ENCODE data around the gene SUN3. TPM values are rescaled to one million over a fixed set of nuclear protein-coding genes. Genes with fewer than 3 reads are reported as not detected.
"Not testable (repeated sequence)": the region's sequence is repeated elsewhere in the genome, so short reads cannot be mapped to it uniquely, and the experiment has no call there.

Gene SUN3
- total and polyA plus RNA-seq, 5 donors = not detected

GRCh38 chr7:47999413-47999812, 29.5 kb downstream of the SUN3 start:
- H3K9me3 ChIP-seq (ENCODE audit: control insufficient read depth, low read length) = no peaks in the 10 kb centered on the region
- H3K27ac ChIP-seq (ENCODE audit: low read length) = no peak overlapping the region
- DNase-seq = no peak
- WGBS = 96% methylated on average over 12 of the region's 12 CpGs
- ATAC-seq = no peak
- intact Hi-C loops (cut with DNase I) = no loop called here
- no peak overlapping the region for H3K4me3 ChIP-seq (ENCODE audit: low read length)
- no peaks in the 10 kb centered on the region for H3K27me3 ChIP-seq (ENCODE audit: control insufficient read depth, insufficient read depth)
- no peaks in the 10 kb centered on the region for H3K4me1 ChIP-seq (ENCODE audit: control insufficient read depth, insufficient read depth, low read length)

GRCh38 chr7:47992446-47992845, 36.5 kb downstream of the SUN3 start:
- ATAC-seq = no peak
- Histone ChIP-seq H3K9me3 (ENCODE audit: control insufficient read depth, low read length) (no peaks in the 10 kb centered on the region), H3K4me1 (ENCODE audit: control insufficient read depth, insufficient read depth, low read length) (no peaks in the 10 kb centered on the region), H3K27me3 (ENCODE audit: control insufficient read depth, insufficient read depth) (no peaks in the 10 kb centered on the region), H3K4me3 (ENCODE audit: low read length) (no peak overlapping the region), H3K27ac (ENCODE audit: low read length) (no peak overlapping the region)
- intact Hi-C loops (cut with DNase I) = loop anchor here (2.0 to 5.0 kb wide), 3 partner anchors 118 to 120 kb away; no protein-coding TSS in a partner anchor
- 79% methylated on average over 3 of the region's 3 CpGs for WGBS
- DNase-seq = no peak

GRCh38 chr7:47991741-47992311, 37.1 kb downstream of the SUN3 start:
- DNase-seq (peak; percentile 87 to 95 (median 94)), ATAC-seq (peak; percentile 99 to 100)
- intact Hi-C loops (cut with DNase I) = loop anchor here (2.0 to 5.0 kb wide), 3 partner anchors 119 to 121 kb away; no protein-coding TSS in a partner anchor
- H3K27me3 ChIP-seq (ENCODE audit: control insufficient read depth, insufficient read depth) = no peaks in the 10 kb centered on the region
- under 1% methylated on average over 26 of the region's 26 CpGs for WGBS
- H3K27ac ChIP-seq (ENCODE audit: low read length) = peak overlapping the region; percentile 3
- peak overlapping the region; percentile 70 for H3K4me3 ChIP-seq (ENCODE audit: low read length)
- no peaks in the 10 kb centered on the region for H3K9me3 ChIP-seq (ENCODE audit: control insufficient read depth, low read length)
- no peaks in the 10 kb centered on the region for H3K4me1 ChIP-seq (ENCODE audit: control insufficient read depth, insufficient read depth, low read length)

GRCh38 chr7:47991270-47991669, 37.6 kb downstream of the SUN3 start:
- H3K27ac ChIP-seq (ENCODE audit: low read length) = no peak overlapping the region
- 93% methylated on average over 1 of the region's 1 CpG for WGBS
- no peaks in the 10 kb centered on the region for H3K9me3 ChIP-seq (ENCODE audit: control insufficient read depth, low read length)
- ATAC-seq (no peak), DNase-seq (no peak)
- H3K27me3 ChIP-seq (ENCODE audit: control insufficient read depth, insufficient read depth) = no peaks in the 10 kb centered on the region
- H3K4me3 ChIP-seq (ENCODE audit: low read length) = no peak overlapping the region
- H3K4me1 ChIP-seq (ENCODE audit: control insufficient read depth, insufficient read depth, low read length) = no peaks in the 10 kb centered on the region
- intact Hi-C loops (cut with DNase I) = loop anchor here in 2 of 4 donors (5.0 kb wide), 1 partner anchor 121 kb away; no protein-coding TSS in a partner anchor

DNA sequence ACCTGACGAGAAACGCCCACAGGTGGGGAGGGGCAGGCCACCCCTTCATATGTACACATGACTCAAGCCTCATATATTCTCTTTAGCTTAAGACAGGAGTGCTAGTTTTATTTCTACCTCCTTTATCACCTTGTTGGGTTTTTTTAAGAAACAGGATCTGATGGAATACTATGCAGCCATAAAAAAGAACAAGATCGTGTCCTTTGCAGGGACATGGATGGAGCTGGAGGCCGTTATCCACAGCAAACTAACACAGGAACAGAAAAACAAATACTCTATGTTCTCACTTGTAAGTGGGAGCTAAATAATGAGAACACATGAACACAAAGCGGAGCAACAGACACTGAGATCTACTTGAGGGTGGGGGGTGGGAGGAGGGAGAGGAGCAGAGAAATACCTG, 38.3 kb downstream of the SUN3 start:
- DNase-seq = no peak
- H3K4me1 ChIP-seq (ENCODE audit: control insufficient read depth, insufficient read depth, low read length) = no peaks in the 10 kb centered on the region
- H3K27me3 ChIP-seq (ENCODE audit: control insufficient read depth, insufficient read depth) = no peaks in the 10 kb centered on the region
- no peak overlapping the region for H3K4me3 ChIP-seq (ENCODE audit: low read length)
- 98% methylated on average over 5 of the region's 5 CpGs for WGBS
- H3K9me3 ChIP-seq (ENCODE audit: control insufficient read depth, low read length) = no peaks in the 10 kb centered on the region
- no peak for ATAC-seq
- no peak overlapping the region for H3K27ac ChIP-seq (ENCODE audit: low read length)
- intact Hi-C loops (cut with DNase I) = loop anchor here in 2 of 4 donors (5.0 kb wide), 1 partner anchor 122 kb away; no protein-coding TSS in a partner anchor

DNA sequence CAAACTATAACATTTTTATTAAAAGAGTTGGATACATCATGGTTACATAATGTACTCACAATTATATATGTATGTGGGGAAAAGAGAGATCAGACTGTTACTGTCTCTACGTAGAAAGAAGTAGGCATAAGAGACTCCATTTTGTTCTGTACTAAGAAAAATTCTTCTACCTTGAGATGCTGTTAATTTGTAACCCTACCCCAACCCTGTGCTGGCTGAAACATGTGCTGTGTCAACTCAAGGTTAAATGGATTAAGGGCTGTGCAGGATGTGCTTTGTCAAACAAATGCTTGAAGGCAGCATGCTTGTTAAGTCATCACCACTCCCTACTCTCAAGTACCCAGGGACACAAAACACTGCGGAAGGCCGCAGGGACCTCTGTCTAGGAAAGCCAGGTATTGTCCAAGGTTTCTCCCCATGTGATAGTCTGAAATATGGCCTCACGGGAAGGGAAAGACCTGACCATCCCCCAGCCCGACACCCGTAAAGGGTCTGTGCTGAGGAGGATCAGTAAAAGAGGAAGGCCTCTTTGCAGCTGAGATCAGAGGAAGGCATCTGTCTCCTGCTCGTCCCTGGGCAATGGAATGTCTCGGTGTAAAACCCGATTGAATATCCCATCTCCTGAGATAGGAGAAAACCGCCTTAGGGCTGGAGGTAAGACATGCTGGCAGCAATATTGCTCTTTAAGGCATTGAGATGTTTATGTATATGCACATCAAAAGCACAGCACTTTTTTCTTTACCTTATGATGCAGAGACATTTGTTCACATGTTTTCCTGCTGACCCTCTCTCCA, 39.1 kb downstream of the SUN3 start:
- not testable (repeated sequence) for ATAC-seq
- intact Hi-C loops (cut with DNase I) = loop anchor here in 2 of 4 donors (5.0 kb wide), 1 partner anchor 122 kb away; no protein-coding TSS in a partner anchor

DNA sequence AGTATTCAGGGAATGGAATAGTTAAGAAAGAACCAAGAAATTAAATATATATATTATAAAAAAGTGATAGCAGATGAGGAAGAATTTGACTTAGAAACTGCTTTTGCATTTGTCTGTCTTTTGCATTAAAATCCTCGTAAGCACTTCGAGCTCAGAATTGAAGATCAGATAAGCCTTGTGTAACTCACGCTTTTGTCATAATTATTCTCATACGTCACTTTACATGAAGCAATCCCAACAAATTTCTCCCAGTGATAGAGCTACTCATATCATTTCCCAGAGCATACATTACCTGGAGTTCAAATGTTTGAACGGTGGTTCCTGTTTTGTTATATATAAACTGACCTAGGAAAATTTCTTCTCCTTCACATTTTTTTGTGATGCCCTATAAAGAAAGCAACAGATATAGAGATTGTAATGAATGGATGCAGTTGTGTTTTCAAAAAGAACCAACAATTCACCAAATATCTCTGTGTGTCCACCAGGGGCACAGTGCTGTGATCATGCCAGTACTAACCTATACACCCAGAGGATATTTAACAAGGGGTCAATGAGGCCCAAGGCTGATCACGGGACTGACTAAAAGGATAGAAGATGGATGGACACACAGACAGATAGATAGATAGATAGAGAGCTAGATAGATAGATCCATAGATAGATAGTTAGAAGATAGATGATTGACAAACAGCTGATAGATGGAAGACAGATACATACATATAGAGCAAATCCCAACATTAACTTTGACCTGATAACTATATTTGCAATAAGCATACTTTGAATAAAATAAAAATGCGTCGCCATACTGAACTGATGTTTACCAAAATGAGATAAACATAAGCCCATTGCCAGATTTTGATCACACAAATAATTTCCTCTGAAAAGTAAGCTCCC, 40.2 kb downstream of the SUN3 start:
- Histone ChIP-seq H3K27me3 (ENCODE audit: control insufficient read depth, insufficient read depth) (no peaks in the 10 kb centered on the region), H3K9me3 (ENCODE audit: control insufficient read depth, low read length) (no peaks in the 10 kb centered on the region), H3K27ac (ENCODE audit: low read length) (no peak overlapping the region), H3K4me3 (ENCODE audit: low read length) (no peak overlapping the region), H3K4me1 (ENCODE audit: control insufficient read depth, insufficient read depth, low read length) (no peaks in the 10 kb centered on the region)
- DNase-seq = no peak
- no peak for ATAC-seq
- WGBS = 79% methylated on average over 8 of the region's 8 CpGs
- intact Hi-C loops (cut with DNase I) = no loop called here

More for the DNA sequence above, 39.1 kb downstream of the SUN3 start:
- not testable (repeated sequence) for H3K27ac ChIP-seq (ENCODE audit: low read length); H3K4me3 ChIP-seq (ENCODE audit: low read length); H3K4me1 ChIP-seq (ENCODE audit: control insufficient read depth, insufficient read depth, low read length); DNase-seq; H3K27me3 ChIP-seq (ENCODE audit: control insufficient read depth, insufficient read depth); H3K9me3 ChIP-seq (ENCODE audit: control insufficient read depth, low read length)
- WGBS = 75% methylated on average over 10 of the region's 10 CpGs

- Histone ChIP-seq H3K9me3 (ENCODE audit: control insufficient read depth, low read length) (no peaks in the 10 kb centered on the region), H3K27me3 (ENCODE audit: control insufficient read depth, insufficient read depth) (no peaks in the 10 kb centered on the region), H3K4me3 (ENCODE audit: low read length) (no peak overlapping the region), H3K27ac (ENCODE audit: low read length) (no peak overlapping the region), H3K4me1 (ENCODE audit: control insufficient read depth, insufficient read depth, low read length) (no peaks in the 10 kb centered on the region)
- intact Hi-C loops (cut with DNase I) = no loop called here
- no peak for DNase-seq
- no peak for ATAC-seq
- WGBS = 50% methylated on average over 2 of the region's 2 CpGs
Measured at GRCh38 chr7:47982610-47983009, 46.3 kb downstream of the SUN3 start.

DNA sequence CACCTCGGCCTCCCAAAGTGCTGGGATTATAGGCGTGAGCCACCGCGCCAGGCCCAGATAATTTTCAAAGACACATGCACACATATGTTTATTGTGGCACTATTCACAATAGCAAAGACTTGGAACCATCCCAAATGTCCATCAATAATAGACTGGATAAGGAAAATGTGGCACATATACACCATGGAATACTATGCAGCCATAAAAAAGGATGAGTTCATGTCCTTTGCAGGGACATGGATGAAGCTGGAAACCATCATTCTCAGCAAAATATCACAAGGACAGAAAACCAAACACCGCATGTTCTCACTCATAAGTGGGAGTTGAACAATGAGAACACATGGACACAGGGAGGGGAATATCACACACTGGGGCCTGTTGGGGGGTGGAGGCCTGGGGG, 48.3 kb downstream of the SUN3 start:
- H3K27ac ChIP-seq (ENCODE audit: low read length); DNase-seq; H3K27me3 ChIP-seq (ENCODE audit: control insufficient read depth, insufficient read depth); H3K9me3 ChIP-seq (ENCODE audit: control insufficient read depth, low read length); intact Hi-C loops (cut with DNase I); ATAC-seq; H3K4me3 ChIP-seq (ENCODE audit: low read length); H3K4me1 ChIP-seq (ENCODE audit: control insufficient read depth, insufficient read depth, low read length): not testable (repeated sequence)
- WGBS = 97% methylated on average over 4 of the region's 5 CpGs

GRCh38 chr7:47979832-47980181, 49.1 kb downstream of the SUN3 start:
- H3K27ac ChIP-seq (ENCODE audit: low read length) = peak overlapping the region; percentile 92
- ATAC-seq (no peak), DNase-seq (no peak)
- no peaks in the 10 kb centered on the region for H3K9me3 ChIP-seq (ENCODE audit: control insufficient read depth, low read length)
- WGBS = 30% methylated on average over 7 of the region's 7 CpGs
- H3K4me3 ChIP-seq (ENCODE audit: low read length) = peak overlapping the region; percentile 83
- no peaks in the 10 kb centered on the region for H3K27me3 ChIP-seq (ENCODE audit: control insufficient read depth, insufficient read depth)
- intact Hi-C loops (cut with DNase I) = no loop called here
- no peaks in the 10 kb centered on the region for H3K4me1 ChIP-seq (ENCODE audit: control insufficient read depth, insufficient read depth, low read length)

Data from right cardiac atrium (tissue), 5 donors.